NCI-H82 (cell line): ENCODE data around the gene NES.

Experiments
- DNase-seq: peaks from one replicate; lab custom pipeline; 2025; lab: John Stamatoyannopoulos, UW

The NES gene

GRCh38 chr1:156704930-156705320 is 27.7 kb upstream of the NES start:
- DNase-seq, result peak; percentile 47

DNA sequence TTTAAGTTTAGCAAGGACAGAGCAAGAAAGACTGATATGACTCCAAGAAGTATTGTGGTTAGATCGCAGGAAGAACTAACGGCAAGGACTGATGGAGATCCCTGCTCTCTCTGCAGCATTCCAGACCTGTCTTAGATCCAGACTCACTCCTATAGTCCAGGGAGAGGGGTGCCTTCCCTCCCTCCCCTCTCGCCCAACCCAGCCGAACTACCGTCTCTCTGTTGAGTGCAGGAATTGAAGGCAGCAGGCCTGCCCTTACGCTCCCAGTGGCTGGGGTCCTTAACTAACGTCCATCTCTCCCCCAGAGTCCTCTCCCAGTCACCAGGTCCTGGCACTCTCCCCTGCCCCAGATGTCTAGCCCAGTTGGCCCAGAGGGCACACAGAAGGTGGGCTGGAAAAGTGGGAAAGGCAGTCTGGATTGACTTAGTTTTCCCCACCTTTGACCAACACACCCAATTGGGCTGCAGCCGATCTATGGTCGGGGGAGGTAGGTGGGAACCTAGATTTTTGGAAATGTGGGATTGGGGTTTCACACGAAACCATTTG is 27.0 kb upstream of the NES start:
- DNase-seq, result peak; percentile 66

DNA sequence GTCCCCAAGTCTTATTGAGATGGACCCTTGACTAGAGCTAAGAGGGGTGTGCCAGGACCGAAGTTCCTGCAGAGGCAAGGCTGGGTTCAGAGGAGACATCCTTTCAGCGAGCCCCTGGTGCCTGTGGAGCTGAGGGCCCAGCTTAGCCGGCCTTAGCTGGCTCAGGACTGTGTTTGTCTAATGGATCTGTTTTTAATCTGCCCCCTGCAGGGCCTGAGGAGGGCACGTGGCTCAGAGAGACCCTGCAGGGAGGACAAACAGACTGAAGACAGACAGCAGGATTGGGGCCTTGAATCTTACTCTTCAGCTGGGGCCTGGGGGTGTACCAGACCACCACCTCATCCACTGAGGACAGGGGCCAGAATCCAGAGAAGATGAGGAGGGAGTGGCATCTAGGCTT is 26.5 kb upstream of the NES start:
- peak; percentile 93 for DNase-seq

GRCh38 chr1:156703336-156703735 is 26.1 kb upstream of the NES start:
- DNase-seq, result no peak

DNA sequence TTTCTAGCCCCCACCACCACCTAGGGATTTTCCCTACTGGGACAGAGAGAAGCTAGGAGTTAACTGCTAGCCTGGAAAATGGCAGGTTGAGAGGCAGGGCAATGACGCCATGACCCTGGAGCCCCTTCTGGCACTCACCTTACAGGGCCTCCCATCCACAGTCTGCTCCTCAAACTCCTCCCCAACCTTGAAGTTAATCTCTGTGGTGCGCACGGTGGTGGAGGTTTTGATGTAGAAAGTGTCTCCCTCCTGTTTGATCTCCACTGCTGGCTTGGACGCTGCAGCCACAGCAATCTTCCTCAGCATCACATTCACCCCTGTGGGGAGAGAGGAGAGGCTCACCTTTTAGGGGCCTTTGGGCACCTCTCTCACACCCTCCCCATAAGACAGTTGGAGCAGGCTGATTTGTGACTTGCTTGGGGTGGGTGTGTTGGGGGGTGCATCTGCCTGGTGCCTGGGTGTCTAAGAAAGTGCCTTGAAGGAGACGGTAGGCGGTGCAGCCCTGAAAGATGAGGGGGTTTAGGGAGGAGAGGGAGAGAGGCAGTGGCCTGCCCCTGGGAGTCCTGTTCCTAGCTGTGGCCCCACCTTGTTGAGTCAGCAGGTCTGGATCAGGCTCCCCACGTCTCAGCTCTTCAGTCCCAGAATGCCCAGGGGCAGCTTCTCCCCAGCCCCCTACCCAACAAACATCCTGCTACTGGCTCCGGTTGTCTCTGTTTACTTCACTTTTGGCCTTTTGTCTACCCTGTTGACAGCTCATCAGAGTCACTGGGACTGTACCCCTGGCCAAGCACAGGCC is 23.7 kb upstream of the NES start:
- DNase-seq, result no peak

DNA sequence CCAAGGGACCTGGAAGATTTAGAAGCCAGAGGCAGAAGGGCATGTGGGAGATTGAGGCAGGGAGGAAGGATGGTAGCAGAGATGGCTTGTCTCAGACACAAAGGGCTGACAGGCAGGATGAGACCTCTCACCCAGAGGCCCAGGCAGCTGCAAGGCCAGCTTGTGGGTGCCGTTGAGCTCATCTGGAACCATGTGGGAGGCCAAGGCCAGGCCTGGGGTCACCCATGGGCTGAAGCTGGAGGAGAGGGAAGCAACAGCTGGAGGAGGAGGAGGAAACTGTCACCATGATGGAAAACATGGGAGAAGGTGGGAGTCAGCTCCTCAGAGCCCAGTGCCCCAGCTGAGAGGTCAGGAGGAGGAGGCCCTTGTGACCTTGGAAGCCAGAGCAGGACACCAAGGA is 21.8 kb upstream of the NES start:
- no peak for DNase-seq

GRCh38 chr1:156697481-156697880 is 20.3 kb upstream of the NES start:
- peak; percentile 71 for DNase-seq

DNA sequence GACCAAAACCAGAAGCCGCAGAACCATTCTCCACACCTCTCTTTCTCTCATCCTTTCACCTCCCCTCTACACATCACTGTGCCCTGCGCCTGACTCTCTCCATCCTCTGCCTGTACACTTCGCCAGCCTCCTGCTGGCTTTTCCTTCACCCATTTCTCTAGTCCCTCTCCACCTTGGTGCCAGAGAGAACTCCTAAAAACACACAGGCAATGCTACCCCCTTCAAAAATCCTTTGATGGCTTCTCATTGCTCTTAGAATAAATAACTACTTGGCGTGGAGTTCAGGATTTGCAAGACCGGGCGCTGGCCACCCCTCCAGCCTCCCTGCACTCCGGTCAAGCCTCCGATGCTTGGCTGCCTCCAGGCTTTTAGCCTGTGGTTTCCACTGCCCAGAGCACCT is 19.5 kb upstream of the NES start:
- DNase-seq, result no peak

DNA sequence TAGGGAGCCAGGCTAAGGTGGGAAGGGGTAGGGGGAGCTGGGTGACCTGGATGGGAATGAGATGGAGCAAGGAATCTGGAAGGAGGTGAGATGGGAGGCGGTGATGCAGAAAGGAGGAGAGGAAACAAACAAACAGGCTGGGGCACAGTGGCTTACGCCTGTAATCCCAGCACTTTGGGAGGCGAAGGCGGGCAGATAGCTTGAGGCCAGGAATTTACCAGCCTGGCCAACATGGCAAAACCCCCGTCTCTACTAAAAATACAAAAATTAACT is 17.4 kb upstream of the NES start:
- DNase-seq, result no peak

- DNase-seq, result no peak
Measured at GRCh38 chr1:156693848-156694689, 16.9 kb upstream of the NES start.

DNA sequence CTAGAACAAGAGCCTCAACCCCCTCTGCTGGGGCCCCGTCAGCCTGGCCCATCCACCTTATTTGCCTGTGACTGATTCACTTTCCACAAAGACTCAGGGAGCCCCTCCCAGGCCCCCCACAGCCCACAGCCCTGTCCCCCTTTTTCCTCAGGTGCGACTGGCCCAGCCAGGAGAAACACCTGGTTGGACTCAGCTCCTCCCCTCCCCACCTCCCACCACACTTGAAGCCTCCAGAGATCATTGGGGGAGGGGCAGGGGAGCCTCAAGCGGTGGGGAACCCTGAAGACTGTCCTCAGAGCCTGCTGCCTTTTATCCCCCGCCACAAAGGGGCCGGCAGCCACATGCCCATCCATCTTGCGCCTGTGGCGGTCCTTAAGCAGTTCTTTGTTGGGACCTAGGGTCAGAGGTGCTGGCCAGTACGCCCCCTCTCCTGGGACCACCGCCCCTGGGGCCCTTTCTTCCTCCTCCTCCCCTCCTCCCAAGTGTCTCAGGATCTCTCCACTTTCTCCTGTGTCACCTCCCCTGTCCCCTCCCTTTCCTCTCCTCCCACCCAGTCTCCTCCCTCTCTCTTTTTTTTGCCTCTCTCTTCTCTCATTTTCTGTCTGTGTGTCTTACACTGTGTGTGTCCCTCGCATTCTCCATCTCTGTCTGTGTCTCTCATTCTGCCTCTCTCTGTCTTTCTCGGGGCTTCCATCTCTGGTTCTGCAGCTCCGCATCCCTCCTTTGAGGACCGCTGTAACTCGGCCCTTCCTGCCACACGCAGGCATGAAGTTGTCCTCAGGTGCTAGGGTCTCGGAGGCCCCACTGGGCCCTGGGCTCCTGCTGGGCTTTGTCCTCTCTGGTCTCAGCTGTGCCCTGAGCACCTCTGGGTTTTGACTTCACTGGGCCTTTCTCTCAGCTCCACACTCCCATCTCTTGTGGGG is 16.0 kb upstream of the NES start:
- peak; percentile 86 for DNase-seq

DNA sequence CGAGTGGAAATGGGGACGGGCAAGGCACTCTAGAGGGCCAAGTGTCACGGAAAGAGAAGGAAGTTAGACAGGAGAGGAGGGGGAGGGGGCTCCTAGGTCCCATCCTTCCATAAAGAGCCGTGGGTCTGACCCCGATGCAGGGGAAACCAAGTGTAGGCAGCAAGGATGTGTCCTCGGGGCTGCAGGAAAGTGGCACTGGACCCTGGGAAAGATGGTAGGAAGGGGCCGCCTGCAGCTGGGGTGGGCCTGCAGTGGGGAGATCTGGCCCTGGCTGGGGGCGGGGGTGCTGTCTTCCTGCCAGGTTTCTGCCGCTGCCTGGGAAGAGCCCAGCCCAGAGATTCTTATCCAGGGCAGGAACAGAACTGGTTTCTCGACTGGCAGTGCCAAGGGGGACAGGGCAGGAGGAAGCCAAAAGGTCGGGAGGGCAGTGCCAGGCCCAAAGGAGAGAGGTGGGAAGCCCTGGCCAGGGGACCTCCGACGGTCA is 15.3 kb upstream of the NES start:
- DNase-seq, result no peak

- DNase-seq, result peak; percentile 54
Measured at GRCh38 chr1:156691665-156692440, 14.6 kb upstream of the NES start.

DNA sequence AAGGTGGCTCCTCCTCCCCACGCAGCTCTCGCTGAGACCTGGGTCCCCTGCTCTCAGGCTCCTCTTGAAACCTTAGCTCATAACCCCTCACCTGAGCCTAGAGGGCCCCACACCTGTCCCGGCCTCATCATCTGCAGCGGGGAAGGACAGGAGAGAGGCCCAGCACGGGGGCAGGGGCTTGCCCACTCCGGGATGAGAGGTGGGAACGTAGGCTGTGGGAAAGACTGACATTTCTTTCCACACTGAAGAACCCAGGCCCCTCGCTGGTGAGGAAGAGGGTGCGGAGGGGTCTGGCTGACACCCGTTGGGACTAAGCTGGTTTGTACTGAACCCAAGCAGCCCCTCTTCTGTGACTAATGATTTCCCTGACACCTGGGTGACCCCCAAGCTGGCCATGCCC is 14.0 kb upstream of the NES start:
- DNase-seq, result no peak

- DNase-seq, result no peak
Measured at GRCh38 chr1:156690675-156691036, 13.4 kb upstream of the NES start.

- DNase-seq, result peak; percentile 72
Measured at GRCh38 chr1:156689953-156690674, 12.9 kb upstream of the NES start.

DNA sequence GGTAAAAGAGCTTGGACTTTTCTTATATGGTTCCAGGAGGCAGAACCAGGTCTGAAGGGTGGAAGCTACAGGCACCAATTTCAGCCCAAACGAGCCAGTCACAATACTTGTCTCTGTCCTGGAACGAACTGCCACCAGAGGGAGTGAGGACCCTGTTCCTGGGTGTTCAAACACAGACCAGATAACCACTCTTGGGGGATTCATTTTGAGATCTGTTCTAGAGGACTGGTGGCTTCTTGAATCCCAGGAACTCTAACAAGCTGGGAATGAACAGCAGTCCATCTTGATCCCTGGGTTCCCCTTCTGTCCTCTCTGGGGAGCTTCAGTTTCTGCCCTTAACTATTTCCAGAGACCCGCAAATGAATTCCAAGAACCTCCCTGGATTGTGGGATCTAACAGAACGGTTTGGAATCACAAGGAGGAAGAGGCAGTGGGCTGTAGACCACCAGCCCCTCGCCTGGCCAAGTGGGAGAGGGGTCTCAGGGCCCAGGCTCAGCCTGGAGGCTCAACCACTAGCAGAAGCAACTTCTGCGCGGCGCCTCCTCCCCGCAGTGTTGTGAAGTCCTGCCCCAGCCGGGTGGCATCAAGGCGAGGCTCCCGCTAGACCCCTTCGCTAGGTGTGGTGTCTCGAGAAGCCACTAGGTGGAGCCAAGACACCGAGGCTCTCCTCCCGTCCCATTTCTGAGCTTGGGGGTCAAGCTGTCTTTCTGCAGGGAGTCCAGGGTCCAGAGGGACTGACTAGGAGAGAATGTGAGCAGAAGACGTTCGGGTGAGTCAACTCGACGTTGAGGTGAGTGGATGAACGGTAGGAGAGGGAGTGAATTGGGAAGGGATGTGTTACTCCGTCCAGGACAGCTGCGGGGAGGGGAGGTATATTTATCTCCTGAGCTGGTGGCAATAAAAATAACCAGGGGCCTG is 12.1 kb upstream of the NES start:
- peak; percentile 96 for DNase-seq

GRCh38 chr1:156684227-156684782 is 7.1 kb upstream of the NES start:
- DNase-seq, result no peak

DNA sequence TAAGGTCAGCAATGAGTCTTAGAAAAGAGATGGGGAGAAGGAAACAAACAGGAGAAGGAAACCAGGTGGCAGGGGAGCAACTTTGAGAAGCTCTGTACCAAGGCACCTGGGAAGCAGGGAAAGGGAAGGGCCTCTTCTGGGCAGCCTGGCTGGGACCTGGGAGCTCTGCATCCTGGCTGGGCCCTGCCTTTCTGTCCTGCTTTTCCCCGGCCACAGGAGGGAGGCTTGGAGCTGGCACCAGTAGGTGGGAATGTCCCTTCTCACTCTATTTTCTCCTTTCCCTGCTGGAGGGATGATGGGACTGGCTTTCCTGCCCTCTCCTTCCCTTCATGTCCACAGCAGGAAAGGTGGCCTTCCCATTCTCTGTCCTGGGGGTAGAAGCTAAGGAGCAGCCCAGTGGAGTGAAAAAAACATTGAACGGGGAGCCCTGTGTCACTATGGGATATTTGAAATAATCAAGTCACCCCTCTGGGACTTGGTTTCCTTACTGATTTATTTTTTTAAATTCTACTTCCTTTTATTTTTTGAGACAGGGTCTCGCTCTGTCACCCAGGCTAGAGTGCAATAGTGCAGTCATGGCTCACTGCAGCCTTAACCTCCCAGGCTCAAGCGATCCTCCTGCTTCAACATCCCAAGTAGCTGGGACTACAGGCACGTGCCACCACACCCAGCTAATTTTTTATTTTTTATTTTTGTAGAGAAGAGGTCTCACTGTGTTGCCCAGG is 5.1 kb upstream of the NES start:
- DNase-seq, result no peak
